NCI-H82 (cell line): Measurements from ENCODE around the gene CCDC88B.
"Not testable (repeated sequence)": the region's sequence is repeated elsewhere in the genome, so short reads cannot be mapped to it uniquely, and the experiment has no call there.

Experiments
- DNase-seq: peaks from one replicate; lab custom pipeline; 2025; lab: John Stamatoyannopoulos, UW

CCDC88B gene

GRCh38 chr11:64304316-64305072 is 35.5 kb upstream of the CCDC88B start:
- peak; percentile 95 for DNase-seq

GRCh38 chr11:64305075-64305690 is 34.8 kb upstream of the CCDC88B start, which contains the start of gene ESRRA:
TSS of gene ESRRA (plus strand) at chr11:64305524. CDS start at chr11:64307180, 1,656 bp downstream.
- DNase-seq, result peak; percentile 99

GRCh38 chr11:64305691-64306562 is 34.1 kb upstream of the CCDC88B start:
- peak; percentile 73 for DNase-seq

- no peak for DNase-seq
Observed at GRCh38 chr11:64306563-64306875, 33.5 kb upstream of the CCDC88B start.

DNA sequence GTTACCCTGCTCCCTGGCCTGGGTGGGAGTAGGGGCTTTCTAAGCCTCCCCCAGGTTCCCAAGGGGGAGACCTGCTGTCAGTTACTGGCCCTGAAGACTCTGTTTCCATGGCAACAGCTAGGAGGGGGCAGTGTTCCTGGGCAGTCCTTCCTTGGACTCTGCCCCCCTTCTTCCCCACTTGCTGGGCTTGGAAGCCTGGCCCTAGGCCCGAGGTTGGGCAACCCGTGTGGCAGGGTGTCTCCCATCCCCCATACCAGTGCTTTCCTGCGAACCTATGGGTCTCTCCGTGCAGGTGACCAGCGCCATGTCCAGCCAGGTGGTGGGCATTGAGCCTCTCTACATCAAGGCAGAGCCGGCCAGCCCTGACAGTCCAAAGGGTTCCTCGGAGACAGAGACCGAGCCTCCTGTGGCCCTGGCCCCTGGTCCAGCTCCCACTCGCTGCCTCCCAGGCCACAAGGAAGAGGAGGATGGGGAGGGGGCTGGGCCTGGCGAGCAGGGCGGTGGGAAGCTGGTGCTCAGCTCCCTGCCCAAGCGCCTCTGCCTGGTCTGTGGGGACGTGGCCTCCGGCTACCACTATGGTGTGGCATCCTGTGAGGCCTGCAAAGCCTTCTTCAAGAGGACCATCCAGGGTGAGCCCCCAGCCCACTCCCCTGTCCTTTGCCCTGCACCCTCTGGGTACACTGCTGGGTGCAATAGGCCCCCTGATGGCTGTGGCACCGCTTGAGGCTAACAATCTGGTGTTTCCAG is 33.0 kb upstream of the CCDC88B start:
- no peak for DNase-seq

DNA sequence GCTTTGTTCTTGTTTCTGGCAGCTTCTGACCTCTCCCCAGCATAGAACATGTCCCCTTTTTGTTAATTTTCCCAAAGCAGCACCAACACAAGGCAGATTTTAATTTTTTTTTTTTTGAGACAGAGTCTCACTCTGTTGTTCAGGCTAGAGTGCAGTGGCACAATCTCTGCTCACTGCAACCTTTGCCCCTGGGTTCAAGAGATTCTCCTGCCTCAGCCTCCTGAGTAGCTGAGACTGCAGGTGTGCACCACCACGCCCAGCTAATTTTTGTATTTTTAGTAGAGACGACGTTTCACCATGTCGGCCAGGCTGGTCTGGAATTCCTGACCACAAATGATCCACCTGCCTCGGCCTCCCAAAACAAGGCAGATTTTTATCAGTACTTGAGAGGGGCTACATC is 32.2 kb upstream of the CCDC88B start:
- DNase-seq, result not testable (repeated sequence)

- no peak for DNase-seq
Observed at GRCh38 chr11:64312947-64313346, 27.1 kb upstream of the CCDC88B start.

GRCh38 chr11:64313491-64314145 is 26.4 kb upstream of the CCDC88B start:
- no peak for DNase-seq

DNA sequence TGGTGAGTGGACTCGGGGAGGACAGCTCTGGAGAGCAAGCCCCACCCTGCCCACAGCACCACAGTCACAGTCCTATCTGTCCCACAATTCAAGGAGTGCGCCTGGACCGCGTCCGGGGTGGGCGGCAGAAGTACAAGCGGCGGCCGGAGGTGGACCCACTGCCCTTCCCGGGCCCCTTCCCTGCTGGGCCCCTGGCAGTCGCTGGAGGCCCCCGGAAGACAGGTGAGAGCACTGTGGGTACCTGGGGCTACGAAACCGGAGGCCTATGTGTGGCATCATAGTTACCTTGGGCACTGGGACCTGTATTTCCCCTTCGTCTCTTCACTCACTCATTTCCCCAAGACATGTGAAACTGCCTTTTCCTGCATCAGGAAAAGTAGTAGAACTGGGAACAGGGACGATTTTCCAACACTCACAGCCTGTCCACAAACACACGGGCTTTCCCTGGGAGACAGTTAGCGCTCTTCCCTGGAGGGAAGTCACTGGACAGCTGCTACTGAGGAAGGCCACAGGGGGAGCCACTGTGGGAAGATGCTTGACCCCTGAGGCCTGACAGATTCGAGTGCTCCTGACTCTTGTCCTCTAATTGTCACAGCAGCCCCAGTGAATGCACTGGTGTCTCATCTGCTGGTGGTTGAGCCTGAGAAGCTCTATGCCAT is 25.7 kb upstream of the CCDC88B start:
- peak; percentile 36 for DNase-seq

GRCh38 chr11:64314805-64315561 is 25.0 kb upstream of the CCDC88B start:
- no peak for DNase-seq

DNA sequence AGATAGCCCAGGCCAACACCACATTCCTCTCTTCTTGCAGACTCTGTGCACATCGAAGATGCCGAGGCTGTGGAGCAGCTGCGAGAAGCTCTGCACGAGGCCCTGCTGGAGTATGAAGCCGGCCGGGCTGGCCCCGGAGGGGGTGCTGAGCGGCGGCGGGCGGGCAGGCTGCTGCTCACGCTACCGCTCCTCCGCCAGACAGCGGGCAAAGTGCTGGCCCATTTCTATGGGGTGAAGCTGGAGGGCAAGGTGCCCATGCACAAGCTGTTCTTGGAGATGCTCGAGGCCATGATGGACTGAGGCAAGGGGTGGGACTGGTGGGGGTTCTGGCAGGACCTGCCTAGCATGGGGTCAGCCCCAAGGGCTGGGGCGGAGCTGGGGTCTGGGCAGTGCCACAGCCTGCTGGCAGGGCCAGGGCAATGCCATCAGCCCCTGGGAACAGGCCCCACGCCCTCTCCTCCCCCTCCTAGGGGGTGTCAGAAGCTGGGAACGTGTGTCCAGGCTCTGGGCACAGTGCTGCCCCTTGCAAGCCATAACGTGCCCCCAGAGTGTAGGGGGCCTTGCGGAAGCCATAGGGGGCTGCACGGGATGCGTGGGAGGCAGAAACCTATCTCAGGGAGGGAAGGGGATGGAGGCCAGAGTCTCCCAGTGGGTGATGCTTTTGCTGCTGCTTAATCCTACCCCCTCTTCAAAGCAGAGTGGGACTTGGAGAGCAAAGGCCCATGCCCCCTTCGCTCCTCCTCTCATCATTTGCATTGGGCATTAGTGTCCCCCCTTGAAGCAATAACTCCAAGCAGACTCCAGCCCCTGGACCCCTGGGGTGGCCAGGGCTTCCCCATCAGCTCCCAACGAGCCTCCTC is 24.1 kb upstream of the CCDC88B start:
- not testable (repeated sequence) for DNase-seq

DNA sequence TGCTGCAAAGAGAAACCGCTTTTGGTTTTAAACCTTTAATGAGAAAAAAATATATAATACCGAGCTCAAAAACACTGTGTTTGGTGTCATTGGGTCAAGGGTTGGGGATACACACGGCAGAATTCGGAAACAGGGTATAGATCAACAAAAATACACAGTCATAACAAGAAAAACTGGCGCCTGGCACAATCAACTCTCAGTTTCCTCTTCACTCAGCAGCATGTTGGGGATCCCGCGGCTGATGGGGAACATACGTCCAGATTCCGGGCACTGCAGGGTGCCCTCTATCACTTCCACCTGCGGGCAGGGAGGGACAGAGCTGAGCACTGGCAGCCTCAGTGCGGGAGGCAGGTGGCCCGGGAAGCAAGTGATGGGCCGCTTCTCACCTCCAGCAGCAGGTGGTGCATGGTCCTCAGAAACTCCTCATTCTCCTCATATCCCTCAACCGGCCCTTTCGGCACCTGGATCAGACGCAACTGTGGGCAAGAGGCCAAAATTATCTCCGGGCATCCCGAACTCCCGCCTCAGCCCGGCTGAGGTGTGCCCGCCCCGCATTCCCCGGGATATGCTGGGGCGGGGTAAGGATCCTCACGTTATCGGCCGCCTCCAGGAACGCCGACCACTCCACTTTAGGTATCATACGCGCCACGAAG is 23.2 kb upstream of the CCDC88B start:
- peak; percentile 55 for DNase-seq

- peak; percentile 98 for DNase-seq
Observed at GRCh38 chr11:64317325-64317960, 22.6 kb upstream of the CCDC88B start, which contains the start of gene TRMT112. TSS of gene TRMT112 (minus strand) at chr11:64317559. CDS start at chr11:64317526, 33 bp downstream.

GRCh38 chr11:64317961-64318765 is 21.8 kb upstream of the CCDC88B start, which contains the start of gene PRDX5:
TSS of gene PRDX5 (plus strand) at chr11:64318121. CDS start at chr11:64318216, 95 bp downstream.
- peak; percentile 96 for DNase-seq

- DNase-seq, result peak; percentile 40
Observed at GRCh38 chr11:64318766-64319761, 20.9 kb upstream of the CCDC88B start.

DNA sequence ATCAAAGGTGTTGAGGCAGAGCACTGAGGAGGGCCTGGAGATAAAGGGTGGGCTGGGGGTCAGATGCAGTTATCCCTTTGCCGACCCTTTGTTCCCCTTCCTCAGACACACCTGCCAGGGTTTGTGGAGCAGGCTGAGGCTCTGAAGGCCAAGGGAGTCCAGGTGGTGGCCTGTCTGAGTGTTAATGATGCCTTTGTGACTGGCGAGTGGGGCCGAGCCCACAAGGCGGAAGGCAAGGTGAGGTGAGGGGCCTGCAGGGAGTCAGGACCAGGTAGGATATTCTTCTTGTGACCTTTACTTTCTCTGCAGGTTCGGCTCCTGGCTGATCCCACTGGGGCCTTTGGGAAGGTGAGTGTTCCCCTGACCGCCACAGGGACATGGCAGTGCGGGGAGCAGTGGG is 19.4 kb upstream of the CCDC88B start:
- no peak for DNase-seq
